ENCODE measurements around the gene KCTD7. TPM values are rescaled to one million over a fixed set of nuclear protein-coding genes. Genes with fewer than 3 reads are reported as not detected.
"Not testable (repeated sequence)": the region's sequence is repeated elsewhere in the genome, so short reads cannot be mapped to it uniquely, and the experiment has no call there.

Gene KCTD7
- total RNA-seq, 1 donor = 11.2 TPM

DNA sequence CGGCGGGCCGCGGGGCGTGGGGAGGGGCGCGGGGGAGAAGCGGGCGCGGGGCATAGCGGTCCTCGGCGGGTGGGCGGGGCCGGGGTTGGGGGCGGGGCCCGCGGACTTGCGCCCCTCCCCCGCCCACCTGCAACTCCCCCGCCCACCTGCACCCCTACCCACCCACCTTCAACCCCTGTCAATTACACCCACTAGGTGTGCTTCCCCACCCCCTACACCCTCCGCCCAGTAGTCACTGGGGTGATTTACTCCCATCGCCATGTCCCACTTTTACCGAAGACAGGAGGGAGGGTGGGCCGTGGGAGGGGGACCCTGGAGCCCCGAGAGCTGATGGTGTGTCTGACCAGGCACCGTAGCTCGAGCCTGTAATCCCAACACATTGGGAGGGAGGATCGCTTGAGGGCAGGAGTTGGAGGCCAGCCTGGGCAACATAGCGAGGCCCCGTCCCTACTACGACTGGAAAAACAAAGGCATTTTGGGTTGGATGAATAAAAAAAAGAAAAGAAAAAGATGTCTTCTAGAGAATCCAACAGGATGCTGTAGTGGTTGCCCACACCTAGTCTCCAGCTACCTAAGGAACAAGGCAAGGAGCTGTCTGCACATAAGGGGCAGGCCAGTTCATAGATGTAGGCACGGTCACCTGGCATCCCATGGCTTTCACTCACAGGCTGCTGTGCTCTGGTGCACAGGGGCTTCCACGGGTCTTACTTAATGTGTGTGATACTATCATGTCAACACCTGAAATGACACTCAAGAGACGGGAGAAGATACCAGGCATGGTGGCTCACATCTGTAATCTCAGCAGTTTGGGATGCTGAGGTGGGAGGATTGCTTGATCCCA is 761 bp downstream of the KCTD7 start:
- peak; percentile 9 for DNase-seq (ENCODE audit: low read depth)
- TF ChIP-seq, protein P1, sequence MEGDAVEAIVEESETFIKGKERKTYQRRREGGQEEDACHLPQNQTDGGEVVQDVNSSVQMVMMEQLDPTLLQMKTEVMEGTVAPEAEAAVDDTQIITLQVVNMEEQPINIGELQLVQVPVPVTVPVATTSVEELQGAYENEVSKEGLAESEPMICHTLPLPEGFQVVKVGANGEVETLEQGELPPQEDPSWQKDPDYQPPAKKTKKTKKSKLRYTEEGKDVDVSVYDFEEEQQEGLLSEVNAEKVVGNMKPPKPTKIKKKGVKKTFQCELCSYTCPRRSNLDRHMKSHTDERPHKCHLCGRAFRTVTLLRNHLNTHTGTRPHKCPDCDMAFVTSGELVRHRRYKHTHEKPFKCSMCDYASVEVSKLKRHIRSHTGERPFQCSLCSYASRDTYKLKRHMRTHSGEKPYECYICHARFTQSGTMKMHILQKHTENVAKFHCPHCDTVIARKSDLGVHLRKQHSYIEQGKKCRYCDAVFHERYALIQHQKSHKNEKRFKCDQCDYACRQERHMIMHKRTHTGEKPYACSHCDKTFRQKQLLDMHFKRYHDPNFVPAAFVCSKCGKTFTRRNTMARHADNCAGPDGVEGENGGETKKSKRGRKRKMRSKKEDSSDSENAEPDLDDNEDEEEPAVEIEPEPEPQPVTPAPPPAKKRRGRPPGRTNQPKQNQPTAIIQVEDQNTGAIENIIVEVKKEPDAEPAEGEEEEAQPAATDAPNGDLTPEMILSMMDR (IDR thresholded peaks at IDR 0.05; ENCODE audit: insufficient read depth, low read depth, low read length) = no peak
- peak overlapping the region; percentile 73 for H3K4me3 ChIP-seq (ENCODE audit: low read depth, low read length)

DNA sequence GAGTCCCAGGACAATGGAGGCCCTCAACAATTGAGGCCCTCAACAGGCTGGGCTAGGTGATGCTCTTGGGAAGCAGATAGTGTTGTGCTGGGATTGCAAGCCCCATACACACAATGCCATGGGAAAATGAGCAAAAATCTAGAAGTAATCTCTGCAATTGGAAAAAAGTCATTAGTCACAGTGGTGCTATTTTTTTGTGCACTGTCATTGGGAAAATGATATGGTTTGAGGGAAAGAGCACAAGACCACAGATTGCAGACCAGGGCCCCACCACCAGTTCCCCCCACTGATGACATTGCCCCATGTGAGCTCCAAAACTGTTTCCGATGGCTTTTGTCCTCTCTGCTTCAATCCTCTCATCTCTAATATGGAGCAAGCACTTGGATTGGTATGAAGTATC is 1.9 kb downstream of the KCTD7 start:
- TF ChIP-seq, protein P1 (IDR thresholded peaks at IDR 0.05; ENCODE audit: insufficient read depth, low read depth, low read length) = no peak
- DNase-seq (ENCODE audit: low read depth) = no peak
- no peak overlapping the region for H3K4me3 ChIP-seq (ENCODE audit: low read depth, low read length)

DNA sequence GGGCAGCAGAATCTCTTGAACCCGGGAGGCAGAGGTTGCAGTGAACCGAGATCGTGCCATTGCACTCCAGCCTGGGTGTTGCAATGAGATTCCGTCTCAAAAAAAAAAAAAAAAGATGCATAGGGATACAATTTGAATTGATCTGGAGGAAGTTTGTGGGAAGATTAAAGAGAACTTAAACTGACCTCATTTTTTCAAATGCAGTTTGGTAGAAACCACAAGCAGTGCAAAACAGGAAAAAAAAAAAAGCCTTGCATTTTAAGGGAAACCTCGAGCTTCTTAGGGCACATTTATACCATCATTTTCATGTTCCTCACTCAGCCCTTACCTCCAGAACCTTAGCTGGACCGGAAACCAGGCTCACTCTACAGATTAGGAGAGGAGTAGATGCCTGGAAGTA is 2.8 kb downstream of the KCTD7 start:
- TF ChIP-seq, protein P1 (IDR thresholded peaks at IDR 0.05; ENCODE audit: insufficient read depth, low read depth, low read length) = no peak
- peak; percentile 22 for DNase-seq (ENCODE audit: low read depth)
- no peak overlapping the region for H3K4me3 ChIP-seq (ENCODE audit: low read depth, low read length)

DNA sequence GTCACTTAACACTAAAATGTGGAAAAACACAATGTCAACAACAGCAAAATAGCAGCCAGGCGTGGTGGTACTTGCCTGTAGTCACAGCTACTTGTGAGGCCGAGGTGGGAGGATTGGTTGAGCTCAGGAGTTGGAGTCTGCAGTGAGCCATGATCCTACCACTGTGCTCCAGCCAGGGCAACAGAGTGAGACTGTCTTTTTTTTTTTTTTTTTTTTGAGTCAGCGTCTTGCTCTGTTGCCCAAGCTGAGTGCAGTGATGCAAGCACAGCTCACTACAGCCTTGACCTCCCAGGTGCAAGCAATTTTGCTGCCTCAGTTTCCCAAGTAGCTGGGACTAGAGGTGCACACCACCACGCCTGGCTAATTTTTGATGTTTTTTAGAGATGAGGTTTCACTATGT is 6.1 kb downstream of the KCTD7 start:
- no peak overlapping the region for H3K4me3 ChIP-seq (ENCODE audit: low read depth, low read length)
- peak; percentile 20 for DNase-seq (ENCODE audit: low read depth)
- TF ChIP-seq, protein P1 (IDR thresholded peaks at IDR 0.05; ENCODE audit: insufficient read depth, low read depth, low read length) = no peak

DNA sequence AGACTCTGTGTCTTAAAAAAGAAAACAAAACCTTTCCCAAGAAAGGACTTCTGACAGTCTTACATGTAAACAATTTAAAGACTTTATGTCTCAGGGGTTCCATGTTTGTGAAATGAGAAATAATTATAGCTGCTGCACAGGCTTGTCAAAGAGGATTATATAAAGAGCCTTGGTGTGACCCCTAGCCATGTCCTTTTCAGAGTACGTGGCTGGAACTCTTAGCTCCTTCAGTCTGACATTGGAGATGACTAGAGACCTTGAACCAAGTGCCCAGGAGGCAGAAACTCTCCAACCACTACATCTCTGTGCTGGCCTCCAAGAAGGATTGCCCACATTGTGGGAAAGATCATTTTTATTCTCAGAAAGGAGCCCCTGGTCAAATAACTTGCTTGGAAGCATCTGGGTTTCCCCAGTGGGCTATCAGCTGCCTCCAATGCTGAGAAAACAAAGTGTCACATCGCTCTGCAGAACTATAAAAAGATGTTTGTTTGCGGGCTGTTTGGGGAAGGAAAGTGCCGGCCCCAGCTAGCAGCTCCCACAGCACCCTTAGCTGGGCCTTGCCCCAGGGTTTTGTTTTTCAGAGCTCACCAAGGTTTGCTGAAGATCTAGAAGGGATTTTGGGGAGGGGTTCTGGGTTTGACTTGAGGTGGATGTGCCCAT is 6.8 kb downstream of the KCTD7 start:
- not testable (repeated sequence) for DNase-seq (ENCODE audit: low read depth); H3K4me3 ChIP-seq (ENCODE audit: low read depth, low read length)

DNA sequence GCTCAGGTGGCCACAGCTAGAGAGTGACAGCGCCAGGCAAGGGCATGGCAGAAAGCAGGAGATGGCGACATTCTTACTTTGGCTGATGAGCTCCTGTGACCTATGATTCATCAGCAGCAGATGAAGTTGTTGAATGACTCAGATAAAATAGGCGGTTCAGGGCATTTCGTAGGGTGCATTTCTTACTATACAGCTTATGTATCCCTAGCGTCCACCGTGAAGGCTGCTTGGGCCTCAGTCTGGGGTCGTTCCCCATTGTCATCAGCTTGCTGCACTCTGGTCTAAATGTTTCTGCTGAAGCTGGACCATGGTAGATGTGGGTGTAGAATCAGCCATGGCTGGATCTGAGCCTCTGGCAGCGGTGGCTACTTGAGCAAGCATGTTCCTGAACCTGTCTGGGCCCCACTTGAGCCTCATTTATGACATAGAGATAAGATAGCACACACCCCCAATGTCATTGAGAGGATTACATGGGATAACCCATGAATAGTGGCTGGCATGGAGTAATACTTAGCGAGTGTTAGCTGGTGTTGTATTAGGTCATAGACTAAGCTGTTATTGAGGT is 7.4 kb downstream of the KCTD7 start:
- H3K4me3 ChIP-seq (ENCODE audit: low read depth, low read length) = not testable (repeated sequence)
- DNase-seq (ENCODE audit: low read depth) = peak; percentile 90

DNA sequence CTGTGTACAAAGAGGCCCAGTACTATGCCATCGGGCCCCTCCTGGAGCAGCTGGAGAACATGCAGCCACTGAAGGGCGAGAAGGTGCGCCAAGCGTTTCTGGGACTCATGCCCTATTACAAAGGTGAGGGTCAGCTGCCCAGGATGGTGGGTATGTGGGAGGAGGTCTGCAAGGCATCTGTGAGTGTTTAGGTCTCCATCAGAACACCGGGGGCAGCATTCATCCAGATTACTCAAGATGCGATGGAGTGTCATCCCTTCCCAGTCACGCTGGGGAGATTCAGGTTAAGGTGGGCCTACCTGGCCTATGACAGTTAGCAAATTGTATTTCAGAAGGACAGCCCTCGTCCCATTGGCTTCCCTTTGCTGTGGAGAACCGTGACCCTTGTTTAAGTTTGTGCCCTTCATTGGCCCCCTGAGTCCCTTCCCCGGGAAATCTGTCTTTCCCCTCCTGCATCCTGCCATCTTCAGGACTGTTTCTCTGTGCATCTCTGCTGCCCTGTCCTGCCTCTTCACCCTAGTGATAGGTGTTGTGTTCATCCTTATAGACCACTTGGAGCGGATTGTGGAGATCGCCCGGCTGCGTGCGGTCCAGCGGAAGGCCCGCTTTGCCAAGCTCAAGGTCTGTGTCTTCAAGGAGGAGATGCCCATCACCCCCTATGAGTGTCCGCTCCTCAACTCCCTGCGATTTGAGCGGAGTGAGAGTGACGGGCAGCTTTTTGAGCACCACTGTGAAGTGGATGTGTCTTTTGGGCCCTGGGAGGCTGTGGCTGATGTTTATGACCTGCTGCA is 9.8 kb downstream of the KCTD7 start:
- no peak overlapping the region for H3K4me3 ChIP-seq (ENCODE audit: low read depth, low read length)
- no peak for DNase-seq (ENCODE audit: low read depth)
- TF ChIP-seq, protein P1 (IDR thresholded peaks at IDR 0.05; ENCODE audit: insufficient read depth, low read depth, low read length) = no peak
